PC-9 (cell line): ENCODE measurements around the gene PNPLA2. TPM values are rescaled to one million over a fixed set of nuclear protein-coding genes. Genes with fewer than 3 reads are reported as not detected.

Experiments
- BruUV-seq: library from RNA; stranded (reverse); fragments of 400-500 nt; replicated peaks from 2 replicates; lab custom pipeline; 2021; lab: Mats Ljungman, UMichigan
- CTCF ChIA-PET: fragments of 300-600 bp; sonication (Branson Sonifier 250); formaldehyde crosslinking; loops from one replicate; lab custom pipeline; 2022; ENCODE audit warnings: antibody characterized with exemption; lab: Charles Lee
- POLR2A ChIA-PET: fragments of 300-600 bp; sonication (Branson Sonifier 250); formaldehyde crosslinking; loops from one replicate; lab custom pipeline; 2022; ENCODE audit warnings: antibody characterized with exemption; ENCODE audit not compliant: unreplicated experiment; lab: Charles Lee
- DNase-seq, 2 experiments: peaks; one replicate each; pipeline versions ENCODE4 v3.0.0 to v3.0.0-alpha.2; 2015 to 2022; ENCODE audit warnings: mixed read lengths in 1 of 2
- H2AFZ ChIP-seq: fragments of 200-600 bp; sonication (generic); 2 replicates; pipeline ENCODE4 v1.8.1; 2017; ENCODE audit warnings: antibody characterized with exemption
- H3F3A ChIP-seq: fragments of 200-600 bp; sonication (generic); 2 replicates; pipeline ENCODE4 v1.8.1; 2017; ENCODE audit warnings: antibody characterized with exemption, mild to moderate bottlenecking, low read depth; ENCODE audit not compliant: insufficient read depth
- H3K27ac ChIP-seq: fragments of 200-600 bp; sonication (generic); 2 replicates; pipeline ENCODE4 v1.6.1; 2016; ENCODE audit warnings: mixed run types
- H3K27me3 ChIP-seq: fragments of 200-600 bp; sonication (generic); 2 replicates; pipeline ENCODE4 v1.6.1; 2016; ENCODE audit warnings: low read depth, mixed run types; ENCODE audit not compliant: insufficient read depth
- H3K36me3 ChIP-seq: fragments of 200-600 bp; sonication (generic); 2 replicates; pipeline ENCODE4 v1.6.1; 2016; ENCODE audit warnings: low read depth, mixed run types
- H3K4me1 ChIP-seq: fragments of 200-600 bp; sonication (generic); replicated peaks from 2 replicates; pipeline ENCODE4 v1.6.1; 2016; ENCODE audit warnings: mixed run types; ENCODE audit not compliant: insufficient read depth
- H3K4me2 ChIP-seq: fragments of 200-600 bp; sonication (generic); 2 replicates; pipeline ENCODE4 v1.6.1; 2017; ENCODE audit warnings: mixed run types
- H3K4me3 ChIP-seq: fragments of 200-600 bp; sonication (generic); 2 replicates; pipeline ENCODE4 v1.6.1; 2016; ENCODE audit warnings: mixed run types
- H3K79me2 ChIP-seq: fragments of 200-600 bp; sonication (generic); 2 replicates; pipeline ENCODE4 v1.6.1; 2017; ENCODE audit warnings: low read depth, mixed run types
- H3K9me2 ChIP-seq: fragments of 200-600 bp; sonication (generic); 2 replicates; pipeline ENCODE4 v1.8.1; 2017; ENCODE audit warnings: mild to moderate bottlenecking; ENCODE audit not compliant: insufficient read depth
- H3K9me3 ChIP-seq: fragments of 200-600 bp; sonication (generic); 2 replicates; pipeline ENCODE4 v1.8.1; 2016; ENCODE audit warnings: low read depth; ENCODE audit not compliant: insufficient read depth
- H4K20me1 ChIP-seq: fragments of 200-600 bp; sonication (generic); 2 replicates; pipeline ENCODE4 v1.8.1; 2017; ENCODE audit not compliant: insufficient read depth
- EZH2 ChIP-seq: fragments of 200-600 bp; sonication (generic); IDR thresholded peaks from 2 replicates; pipeline ENCODE4 v1.8.0; 2017; ENCODE audit warnings: antibody characterized with exemption, low read depth
- intact Hi-C: fragments of 100-400 bp; cut with micrococcal nuclease; formaldehyde crosslinking; loops from one replicate; pipeline ENCODE4 v1.10.0; 2022; ENCODE audit not compliant: unreplicated experiment
- total RNA-seq: library from RNA; stranded (reverse); gene quantifications from 2 replicates; pipeline ENCODE4 v1.2.3, GENCODE V29; 2021
- TF ChIP-seq, protein P1 (sequence below): fragments of 200-600 bp; sonication (generic); conservative IDR thresholded peaks from 2 replicates; pipeline ENCODE4 v1.6.1; 2017; ENCODE audit warnings: mixed run types, antibody characterized with exemption, mild to moderate bottlenecking, moderate library complexity

Gene PNPLA2
- total RNA-seq, 1 experiment from 2014 or later = 137 TPM

DNA sequence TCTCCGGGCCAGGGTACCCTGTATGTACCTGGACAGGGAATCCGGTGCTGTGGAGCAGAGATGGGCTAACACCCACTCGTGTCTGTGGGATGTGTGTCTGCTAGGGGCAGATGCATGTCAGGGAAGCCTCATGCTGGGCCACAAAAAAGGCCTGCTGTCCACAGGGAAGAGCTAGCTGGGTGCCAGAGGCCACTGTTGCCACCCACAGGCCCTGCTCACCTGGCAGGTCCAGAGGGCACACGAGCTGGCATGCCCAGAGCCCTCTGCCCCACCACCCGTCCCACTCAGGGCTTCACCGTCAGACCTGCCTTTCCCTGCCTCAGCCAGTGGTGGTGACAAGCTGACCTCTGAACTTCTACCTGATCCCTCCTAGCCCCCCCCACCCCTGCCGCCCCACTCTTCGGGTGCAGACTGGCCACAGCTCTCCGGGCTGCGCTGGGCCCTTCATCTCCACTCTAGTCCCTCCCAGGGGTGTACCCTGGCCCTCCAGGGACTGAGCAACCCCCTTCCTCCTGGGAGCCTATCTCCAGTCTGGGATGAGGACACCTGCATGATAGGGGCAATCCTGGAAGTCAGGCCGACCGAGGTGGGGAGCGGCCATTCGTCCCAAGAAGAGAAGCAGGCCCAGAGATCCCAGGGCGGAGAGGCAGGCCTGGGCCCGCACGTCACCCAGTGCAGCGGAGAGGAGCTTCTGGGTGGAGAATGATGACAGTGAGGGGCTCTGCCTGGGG, 22.0 kb upstream of the PNPLA2 start:
- ChIA-PET POLR2A (interaction anchor here (0.6 to 0.7 kb wide), 2 partner anchors 11 to 38 kb away, joined by 5 to 8 read pairs; no protein-coding TSS in a partner anchor), CTCF (no interaction called here)
- H3K4me3 ChIP-seq = peak overlapping the region; percentile 80
- peaks cover 8% of the 10 kb centered on the region for H3K4me1 ChIP-seq
- H4K20me1 ChIP-seq = no peaks in the 10 kb centered on the region
- no peak overlapping the region for H2AFZ ChIP-seq
- BruUV-seq = no TSS peak
- no peak for TF ChIP-seq EZH2
- TF ChIP-seq, protein P1, sequence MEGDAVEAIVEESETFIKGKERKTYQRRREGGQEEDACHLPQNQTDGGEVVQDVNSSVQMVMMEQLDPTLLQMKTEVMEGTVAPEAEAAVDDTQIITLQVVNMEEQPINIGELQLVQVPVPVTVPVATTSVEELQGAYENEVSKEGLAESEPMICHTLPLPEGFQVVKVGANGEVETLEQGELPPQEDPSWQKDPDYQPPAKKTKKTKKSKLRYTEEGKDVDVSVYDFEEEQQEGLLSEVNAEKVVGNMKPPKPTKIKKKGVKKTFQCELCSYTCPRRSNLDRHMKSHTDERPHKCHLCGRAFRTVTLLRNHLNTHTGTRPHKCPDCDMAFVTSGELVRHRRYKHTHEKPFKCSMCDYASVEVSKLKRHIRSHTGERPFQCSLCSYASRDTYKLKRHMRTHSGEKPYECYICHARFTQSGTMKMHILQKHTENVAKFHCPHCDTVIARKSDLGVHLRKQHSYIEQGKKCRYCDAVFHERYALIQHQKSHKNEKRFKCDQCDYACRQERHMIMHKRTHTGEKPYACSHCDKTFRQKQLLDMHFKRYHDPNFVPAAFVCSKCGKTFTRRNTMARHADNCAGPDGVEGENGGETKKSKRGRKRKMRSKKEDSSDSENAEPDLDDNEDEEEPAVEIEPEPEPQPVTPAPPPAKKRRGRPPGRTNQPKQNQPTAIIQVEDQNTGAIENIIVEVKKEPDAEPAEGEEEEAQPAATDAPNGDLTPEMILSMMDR = no peak
- H3K27me3 ChIP-seq = no peaks in the 10 kb centered on the region
- intact Hi-C loops = loop anchor here (5.0 kb wide), 1 partner anchor 49 kb away; the partner anchor contains the start of gene TALDO1
- no peaks in the 10 kb centered on the region for H3K36me3 ChIP-seq
- peaks cover 3% of the 10 kb centered on the region; the same call in 1 of the 2 replicates for H3F3A ChIP-seq
- no peaks in the 10 kb centered on the region for H3K9me3 ChIP-seq
- no peaks in the 10 kb centered on the region for H3K9me2 ChIP-seq
- no peak overlapping the region for H3K27ac ChIP-seq
- peak overlapping the region; percentile 75 for H3K4me2 ChIP-seq
- DNase-seq = peak in 1 of 2 experiments; percentile 31
- H3K79me2 ChIP-seq = no peaks in the 10 kb centered on the region

GRCh38 chr11:797296-798092, 21.2 kb upstream of the PNPLA2 start:
- ChIA-PET CTCF (no interaction called here), POLR2A (interaction anchor here (0.7 kb wide), 1 partner anchor 38 kb away, joined by 5 read pairs; no protein-coding TSS in a partner anchor)
- Histone ChIP-seq H3K36me3 (no peaks in the 10 kb centered on the region), H3K79me2 (no peaks in the 10 kb centered on the region), H4K20me1 (no peaks in the 10 kb centered on the region), H3K27ac (no peak overlapping the region), H3K9me3 (no peaks in the 10 kb centered on the region), H2AFZ (peak overlapping the region; percentile 73), H3F3A (peaks cover 3% of the 10 kb centered on the region; the same call in 1 of the 2 replicates), H3K4me3 (peak overlapping the region; percentile 80), H3K9me2 (no peaks in the 10 kb centered on the region), H3K4me2 (peak overlapping the region; percentile 75), H3K27me3 (no peaks in the 10 kb centered on the region), H3K4me1 (peaks cover 8% of the 10 kb centered on the region)
- peak; percentile 35 to 57 for DNase-seq
- TSS peak; percentile 15 for BruUV-seq
- TF ChIP-seq, protein P1 = no peak
- TF ChIP-seq EZH2 = no peak
- intact Hi-C loops = loop anchor here (5.0 kb wide), 1 partner anchor 50 kb away; the partner anchor contains the start of gene TALDO1

DNA sequence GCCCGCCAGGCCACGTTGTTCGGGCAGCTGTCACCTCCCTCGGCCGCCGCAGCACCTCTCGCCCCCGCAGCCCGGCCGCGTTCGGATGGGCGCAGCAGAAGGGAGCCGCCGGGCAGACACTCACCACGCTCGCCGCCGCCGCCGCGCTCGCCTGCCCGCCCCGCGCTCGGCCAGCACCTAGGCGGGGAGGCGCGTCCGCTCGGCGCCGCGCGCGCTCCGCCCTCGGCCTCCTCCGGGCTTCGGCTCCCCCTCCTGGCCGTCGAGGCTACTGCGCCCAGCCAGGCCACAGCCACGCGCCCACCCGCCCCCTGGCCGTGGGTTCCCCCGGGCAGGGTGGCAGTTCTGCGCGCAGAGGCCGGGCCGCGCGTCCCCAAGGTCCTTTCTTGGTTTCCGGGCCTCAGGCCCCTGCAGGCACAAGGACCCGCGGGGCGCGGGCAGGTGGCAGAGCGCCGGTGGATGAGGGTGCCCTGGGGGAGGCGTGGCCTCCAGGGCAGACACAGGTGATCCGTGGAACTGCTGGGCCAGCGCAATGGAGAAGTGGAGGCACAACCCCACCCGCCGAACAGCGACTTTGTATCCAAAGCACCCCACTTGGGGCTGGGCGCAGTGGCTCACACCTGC, 20.5 kb upstream of the PNPLA2 start, which contains the start of gene SLC25A22:
TSS of gene SLC25A22 (minus strand) at position 189 of the 621 bp plus-strand sequence. CDS start 3,275 bp downstream, outside the sequence.
- Histone ChIP-seq H3K36me3 (no peaks in the 10 kb centered on the region), H3F3A (peaks cover 3% of the 10 kb centered on the region; the same call in 1 of the 2 replicates), H3K79me2 (no peaks in the 10 kb centered on the region), H3K4me2 (peak within 1 kb of the TSS; percentile 77), H3K9me2 (no peaks in the 10 kb centered on the region), H3K4me3 (peak within 1 kb of the TSS; percentile 80), H3K4me1 (peaks cover 8% of the 10 kb centered on the region), H4K20me1 (no peaks in the 10 kb centered on the region), H2AFZ (peak within 1 kb of the TSS; percentile 73), H3K9me3 (no peaks in the 10 kb centered on the region), H3K27me3 (no peaks in the 10 kb centered on the region), H3K27ac (no peak within 1 kb of the TSS)
- TF ChIP-seq EZH2 = no peak
- TF ChIP-seq, protein P1 = peak; percentile 75
- DNase-seq = peak; percentile 39 to 80
- POLR2A ChIA-PET = no interaction called here
- CTCF ChIA-PET = no interaction called here
- intact Hi-C loops = loop anchor here (5.0 kb wide), 1 partner anchor 51 kb away; the partner anchor contains the start of gene TALDO1
- no TSS peak for BruUV-seq
